B cell (primary cell): ENCODE results near the gene ZNF775.

Source experiments
- EZH2 ChIP-seq: IDR thresholded peaks from 2 replicates; pipeline ENCODE4 v1.6.1; 2012; ENCODE audit warnings: borderline replicate concordance, low read depth, mild to moderate bottlenecking, moderate library complexity, low read length; ENCODE audit not compliant: insufficient read depth, poor library complexity, severe bottlenecking
- TF ChIP-seq, protein P1 (sequence below): fragments of 200-600 bp; IDR thresholded peaks from one replicate; pipeline ENCODE4 v1.8.0; 2022; ENCODE audit warnings: antibody characterized with exemption, mild to moderate bottlenecking

DNA sequence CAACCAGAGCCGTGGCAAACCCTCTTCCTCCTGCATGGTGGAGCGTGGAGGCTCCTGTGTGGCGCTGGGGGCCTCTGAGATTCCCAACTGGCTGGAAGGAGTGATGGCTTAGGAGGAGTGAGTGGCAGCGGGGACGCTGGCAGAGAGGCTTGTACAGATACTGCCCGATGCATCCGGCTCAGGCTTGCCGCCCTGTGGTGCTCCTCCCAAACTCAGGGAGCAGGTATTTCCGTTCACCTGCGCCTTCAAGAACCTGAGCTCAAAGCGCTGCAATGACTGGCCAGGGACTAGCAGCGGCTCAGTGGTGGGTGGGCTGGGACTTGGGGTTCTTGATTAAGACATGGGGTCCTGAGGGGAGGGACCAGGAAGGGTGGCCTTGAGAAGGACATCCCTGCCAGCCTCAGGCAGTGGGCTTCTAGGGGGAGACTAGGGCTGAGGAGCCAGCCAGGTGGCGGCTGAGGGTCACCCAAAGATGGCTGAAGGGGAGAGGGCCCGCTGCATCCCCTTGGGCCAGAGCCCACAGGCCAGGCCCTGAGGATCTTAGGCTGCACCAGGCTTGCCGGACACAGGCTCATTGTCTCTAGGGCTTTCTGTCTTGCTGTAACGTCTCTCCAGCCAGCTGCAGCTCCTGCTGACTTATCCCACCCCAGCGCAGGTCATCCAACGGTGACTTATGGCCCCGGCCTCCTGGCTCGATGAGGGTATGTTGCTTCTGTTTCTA, 3.2 kb downstream of the ZNF775 start:
- TF ChIP-seq, protein P1, sequence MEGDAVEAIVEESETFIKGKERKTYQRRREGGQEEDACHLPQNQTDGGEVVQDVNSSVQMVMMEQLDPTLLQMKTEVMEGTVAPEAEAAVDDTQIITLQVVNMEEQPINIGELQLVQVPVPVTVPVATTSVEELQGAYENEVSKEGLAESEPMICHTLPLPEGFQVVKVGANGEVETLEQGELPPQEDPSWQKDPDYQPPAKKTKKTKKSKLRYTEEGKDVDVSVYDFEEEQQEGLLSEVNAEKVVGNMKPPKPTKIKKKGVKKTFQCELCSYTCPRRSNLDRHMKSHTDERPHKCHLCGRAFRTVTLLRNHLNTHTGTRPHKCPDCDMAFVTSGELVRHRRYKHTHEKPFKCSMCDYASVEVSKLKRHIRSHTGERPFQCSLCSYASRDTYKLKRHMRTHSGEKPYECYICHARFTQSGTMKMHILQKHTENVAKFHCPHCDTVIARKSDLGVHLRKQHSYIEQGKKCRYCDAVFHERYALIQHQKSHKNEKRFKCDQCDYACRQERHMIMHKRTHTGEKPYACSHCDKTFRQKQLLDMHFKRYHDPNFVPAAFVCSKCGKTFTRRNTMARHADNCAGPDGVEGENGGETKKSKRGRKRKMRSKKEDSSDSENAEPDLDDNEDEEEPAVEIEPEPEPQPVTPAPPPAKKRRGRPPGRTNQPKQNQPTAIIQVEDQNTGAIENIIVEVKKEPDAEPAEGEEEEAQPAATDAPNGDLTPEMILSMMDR = no peak
- no peak for TF ChIP-seq EZH2
